Peyer's patch (tissue), 4 donors: ENCODE data around the gene FOXK1.

Source experiments
- CTCF ChIP-seq, 6 experiments: fragments of 450-650 bp in 4 of 6; fragments of 200-600 bp in 2 of 6; sonication (generic) in 1 of 6; IDR thresholded peaks; one replicate each; pipeline ENCODE4 v1.5.1; 2017 to 2019; ENCODE audit warnings: antibody characterized with exemption in 6 of 6, mild to moderate bottlenecking in 3 of 6, moderate library complexity in 1 of 6
- POLR2A ChIP-seq, 2 donors: fragments of 450-650 bp; IDR thresholded peaks; one replicate each; pipeline ENCODE4 v1.5.1; 2017; ENCODE audit warnings: antibody characterized with exemption in 2 of 2, mild to moderate bottlenecking in 2 of 2, moderate library complexity in 2 of 2

- TF ChIP-seq CTCF (IDR thresholded peaks at IDR 0.05) (no peak), POLR2A (IDR thresholded peaks at IDR 0.05) (no peak)
Measured at GRCh38 chr7:4668510-4668847, 13.6 kb upstream of the FOXK1 start.
